Stimulated activated CD8-positive, alpha-beta memory T cell treated with anti-CD3 and anti-CD28 coated beads, Interleukin-2, amount 100 ng/mL, for 1 hour (primary cell): ENCODE data around the gene CTBP1.

Experiments used
- DNase-seq, 2 donors: peaks; one replicate each; pipeline ENCODE4 v3.0.0-alpha.2; 2020; ENCODE audit warnings: low read depth in 2 of 2

CTBP1 gene

GRCh38 chr4:1196421-1197183, 52.3 kb downstream of the CTBP1 start:
- no peak for DNase-seq

- DNase-seq: no peak
Measured at GRCh38 chr4:1195891-1196401, 53.0 kb downstream of the CTBP1 start.

- DNase-seq: no peak
Measured at GRCh38 chr4:1195109-1195671, 53.7 kb downstream of the CTBP1 start.

- no peak for DNase-seq
Measured at GRCh38 chr4:1194010-1194900, 54.7 kb downstream of the CTBP1 start.

GRCh38 chr4:1193206-1194009, 55.5 kb downstream of the CTBP1 start:
- no peak for DNase-seq

GRCh38 chr4:1192493-1193205, 56.3 kb downstream of the CTBP1 start:
- DNase-seq: no peak

- DNase-seq: no peak
Measured at GRCh38 chr4:1192091-1192492, 56.8 kb downstream of the CTBP1 start.

GRCh38 chr4:1191621-1192020, 57.3 kb downstream of the CTBP1 start:
- DNase-seq: no peak

- DNase-seq: no peak
Measured at GRCh38 chr4:1187182-1187581, 61.7 kb downstream of the CTBP1 start.

GRCh38 chr4:1183985-1184773, 64.8 kb downstream of the CTBP1 start:
- no peak for DNase-seq

GRCh38 chr4:1182313-1182712, 66.6 kb downstream of the CTBP1 start:
- no peak for DNase-seq

GRCh38 chr4:1180663-1181062, 68.3 kb downstream of the CTBP1 start:
- no peak for DNase-seq

GRCh38 chr4:1179976-1180375, 69.0 kb downstream of the CTBP1 start:
- no peak for DNase-seq

GRCh38 chr4:1179089-1179441, 69.9 kb downstream of the CTBP1 start:
- no peak for DNase-seq

GRCh38 chr4:1178300-1179088, 70.4 kb downstream of the CTBP1 start:
- DNase-seq: no peak

GRCh38 chr4:1177274-1178141, 71.4 kb downstream of the CTBP1 start:
- DNase-seq: peak; percentile 33 to 38

- DNase-seq: no peak
Measured at GRCh38 chr4:1176398-1177273, 72.3 kb downstream of the CTBP1 start.
